Fibroblast of lung (primary cell): ENCODE results near the gene CFAP47. TPM values are rescaled to one million over a fixed set of nuclear protein-coding genes. Genes with fewer than 3 reads are reported as not detected.

Experiments used
- DNase-seq, 2 donors: peaks; one replicate each; pipeline versions ENCODE4 v3.0.0 to v3.0.0-alpha.2; 2010; ENCODE audit warnings: low read depth in 2 of 2
- H2AFZ ChIP-seq: 2 replicates; pipeline ENCODE4 v1.5.1; 2012; ENCODE audit warnings: low read length, control low read depth, inconsistent platforms
- H3K27ac ChIP-seq: 2 replicates; pipeline ENCODE4 v1.5.1; 2011; ENCODE audit warnings: low read length, control low read depth; ENCODE audit not compliant: insufficient read depth
- H3K27me3 ChIP-seq: 2 replicates; pipeline ENCODE4 v1.5.1; 2011; ENCODE audit warnings: mild to moderate bottlenecking, low read length; ENCODE audit not compliant: control insufficient read depth, insufficient read depth
- H3K36me3 ChIP-seq: 2 replicates; pipeline ENCODE4 v1.5.1; 2011; ENCODE audit warnings: low read length; ENCODE audit not compliant: control insufficient read depth, insufficient read depth
- H3K4me1 ChIP-seq: 2 replicates; pipeline ENCODE4 v1.5.1; 2011; ENCODE audit warnings: low read length; ENCODE audit not compliant: control insufficient read depth, insufficient read depth; ENCODE audit errors: extremely low read depth
- H3K4me2 ChIP-seq: 2 replicates; pipeline ENCODE4 v1.5.1; 2011; ENCODE audit warnings: low read length, control low read depth; ENCODE audit not compliant: insufficient read depth; ENCODE audit errors: extremely low read depth
- H3K4me3 ChIP-seq, 4 experiments: fragments of 200-600 bp in 1 of 4; sonication (generic) in 1 of 4; replicated peaks in 1 of 4; 2 replicates each; pipeline ENCODE4 v1.5.1; 2011 to 2016; ENCODE audit warnings: low read length in 4 of 4, low read depth in 3 of 4, mild to moderate bottlenecking in 3 of 4, control low read depth in 2 of 4, inconsistent platforms in 1 of 4, mixed read lengths in 1 of 4; ENCODE audit not compliant: insufficient read depth in 1 of 4; ENCODE audit errors: control extremely low read depth in 1 of 4
- H3K79me2 ChIP-seq: 2 replicates; pipeline ENCODE4 v1.5.1; 2012; ENCODE audit warnings: mild to moderate bottlenecking, low read length, inconsistent platforms; ENCODE audit not compliant: control insufficient read depth, insufficient read depth
- H3K9ac ChIP-seq: 2 replicates; pipeline ENCODE4 v1.5.1; 2011; ENCODE audit warnings: mild to moderate bottlenecking, low read length, control low read depth; ENCODE audit not compliant: insufficient read depth
- H3K9me3 ChIP-seq: 2 replicates; pipeline ENCODE4 v1.5.1; 2012; ENCODE audit warnings: low read depth, low read length; ENCODE audit not compliant: control insufficient read depth, insufficient read depth
- H4K20me1 ChIP-seq: 2 replicates; pipeline ENCODE4 v1.5.1; 2011; ENCODE audit warnings: low read length; ENCODE audit not compliant: control insufficient read depth, insufficient read depth; ENCODE audit errors: extremely low read depth
- EZH2 ChIP-seq: IDR thresholded peaks from 2 replicates; pipeline ENCODE4 v1.5.1; 2012; ENCODE audit warnings: low read length, control low read depth, mild to moderate bottlenecking; ENCODE audit errors: missing control alignments
- polyA plus RNA-seq, 2 donors: library from polyadenylated mRNA; depleted of rRNA in 1 of 2; stranded (reverse) in 1 of 2; unstranded in 1 of 2; fragments of >200 nt; gene quantifications; 2 replicates each; pipeline ENCODE4 v1.2.1, GENCODE V29; 2011 to 2012; ENCODE audit warnings: missing spikeins in 1 of 2
- total RNA-seq: library from RNA; depleted of rRNA; stranded (reverse); fragments of >200 nt; gene quantifications from 2 replicates; pipeline ENCODE4 v1.2.1, GENCODE V29; 2014
- TF ChIP-seq, protein P1 (sequence below), 2 donors: IDR thresholded peaks in 1 of 2; conservative IDR thresholded peaks in 1 of 2; 1 replicate in 1 of 2; 2 replicates in 1 of 2; pipeline ENCODE4 v1.5.1; 2011 to 2012; ENCODE audit warnings: low read length in 2 of 2, control low read depth in 1 of 2, inconsistent platforms in 1 of 2, low read depth in 1 of 2, mild to moderate bottlenecking in 1 of 2

CFAP47 gene
- total and polyA plus RNA-seq, 2 donors (not counting 1 experiment from before 2014, with no cell fraction given), result not detected

- H2AFZ ChIP-seq, result no peak overlapping the region
- H3K9ac ChIP-seq, result no peak overlapping the region
- no peaks in the 10 kb centered on the region for H4K20me1 ChIP-seq
- H3K36me3 ChIP-seq, result no peaks in the 10 kb centered on the region
- no peak for TF ChIP-seq EZH2
- TF ChIP-seq, protein P1, sequence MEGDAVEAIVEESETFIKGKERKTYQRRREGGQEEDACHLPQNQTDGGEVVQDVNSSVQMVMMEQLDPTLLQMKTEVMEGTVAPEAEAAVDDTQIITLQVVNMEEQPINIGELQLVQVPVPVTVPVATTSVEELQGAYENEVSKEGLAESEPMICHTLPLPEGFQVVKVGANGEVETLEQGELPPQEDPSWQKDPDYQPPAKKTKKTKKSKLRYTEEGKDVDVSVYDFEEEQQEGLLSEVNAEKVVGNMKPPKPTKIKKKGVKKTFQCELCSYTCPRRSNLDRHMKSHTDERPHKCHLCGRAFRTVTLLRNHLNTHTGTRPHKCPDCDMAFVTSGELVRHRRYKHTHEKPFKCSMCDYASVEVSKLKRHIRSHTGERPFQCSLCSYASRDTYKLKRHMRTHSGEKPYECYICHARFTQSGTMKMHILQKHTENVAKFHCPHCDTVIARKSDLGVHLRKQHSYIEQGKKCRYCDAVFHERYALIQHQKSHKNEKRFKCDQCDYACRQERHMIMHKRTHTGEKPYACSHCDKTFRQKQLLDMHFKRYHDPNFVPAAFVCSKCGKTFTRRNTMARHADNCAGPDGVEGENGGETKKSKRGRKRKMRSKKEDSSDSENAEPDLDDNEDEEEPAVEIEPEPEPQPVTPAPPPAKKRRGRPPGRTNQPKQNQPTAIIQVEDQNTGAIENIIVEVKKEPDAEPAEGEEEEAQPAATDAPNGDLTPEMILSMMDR (conservative IDR thresholded peaks at IDR 0.05 in 1 of 2, IDR thresholded peaks at IDR 0.05 in 1 of 2; ENCODE audit: low read depth in 1 of 2, low read length in 2 of 2), result no peak
- no peak for DNase-seq
- no peaks in the 10 kb centered on the region for H3K27me3 ChIP-seq
- H3K4me3 ChIP-seq, result no peak overlapping the region
- no peak overlapping the region for H3K27ac ChIP-seq
- no peaks in the 10 kb centered on the region for H3K4me1 ChIP-seq
- no peaks in the 10 kb centered on the region for H3K9me3 ChIP-seq
- no peak overlapping the region for H3K4me2 ChIP-seq
- H3K79me2 ChIP-seq, result no peaks in the 10 kb centered on the region
Measured at GRCh38 chrX:36266155-36266554, 346.6 kb downstream of the CFAP47 start.

GRCh38 chrX:36310136-36310535, 390.6 kb downstream of the CFAP47 start:
- DNase-seq, result no peak
- no peaks in the 10 kb centered on the region for H3K36me3 ChIP-seq
- TF ChIP-seq EZH2, result no peak
- TF ChIP-seq, protein P1 (conservative IDR thresholded peaks at IDR 0.05 in 1 of 2, IDR thresholded peaks at IDR 0.05 in 1 of 2; ENCODE audit: low read depth in 1 of 2, low read length in 2 of 2), result no peak
- no peak overlapping the region for H3K4me3 ChIP-seq
- H3K27ac ChIP-seq, result no peak overlapping the region
- no peaks in the 10 kb centered on the region for H3K79me2 ChIP-seq
- no peaks in the 10 kb centered on the region for H3K4me1 ChIP-seq
- H3K9me3 ChIP-seq, result no peaks in the 10 kb centered on the region
- no peaks in the 10 kb centered on the region for H4K20me1 ChIP-seq
- no peak overlapping the region for H3K4me2 ChIP-seq
- no peak overlapping the region for H2AFZ ChIP-seq
- no peak overlapping the region for H3K9ac ChIP-seq
- H3K27me3 ChIP-seq, result no peaks in the 10 kb centered on the region

GRCh38 chrX:36314303-36314702, 394.8 kb downstream of the CFAP47 start:
- Histone ChIP-seq H3K36me3 (no peaks in the 10 kb centered on the region), H3K9me3 (no peaks in the 10 kb centered on the region), H3K79me2 (no peaks in the 10 kb centered on the region), H3K27ac (no peak overlapping the region), H3K27me3 (no peaks in the 10 kb centered on the region), H3K4me1 (no peaks in the 10 kb centered on the region), H3K9ac (no peak overlapping the region), H2AFZ (no peak overlapping the region), H4K20me1 (no peaks in the 10 kb centered on the region), H3K4me2 (no peak overlapping the region), H3K4me3 (no peak overlapping the region)
- no peak for DNase-seq
- TF ChIP-seq, protein P1 (conservative IDR thresholded peaks at IDR 0.05 in 1 of 2, IDR thresholded peaks at IDR 0.05 in 1 of 2; ENCODE audit: low read depth in 1 of 2, low read length in 2 of 2), result no peak
- no peak for TF ChIP-seq EZH2
